Activated CD4-positive, CD25-positive, alpha-beta regulatory T cell treated with anti-CD3 and anti-CD28 coated beads, Interleukin-2, amount 50 U/mL, for 72 hours (primary cell): ENCODE results near the gene KCTD10.
A peak's percentile ranks its signal among the peaks of the same experiment; 100 is the strongest.

Experiments
- DNase-seq: peaks from one replicate; pipeline ENCODE4 v3.0.0; 2021

KCTD10 gene, protein sequence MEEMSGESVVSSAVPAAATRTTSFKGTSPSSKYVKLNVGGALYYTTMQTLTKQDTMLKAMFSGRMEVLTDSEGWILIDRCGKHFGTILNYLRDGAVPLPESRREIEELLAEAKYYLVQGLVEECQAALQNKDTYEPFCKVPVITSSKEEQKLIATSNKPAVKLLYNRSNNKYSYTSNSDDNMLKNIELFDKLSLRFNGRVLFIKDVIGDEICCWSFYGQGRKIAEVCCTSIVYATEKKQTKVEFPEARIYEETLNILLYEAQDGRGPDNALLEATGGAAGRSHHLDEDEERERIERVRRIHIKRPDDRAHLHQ

DNA sequence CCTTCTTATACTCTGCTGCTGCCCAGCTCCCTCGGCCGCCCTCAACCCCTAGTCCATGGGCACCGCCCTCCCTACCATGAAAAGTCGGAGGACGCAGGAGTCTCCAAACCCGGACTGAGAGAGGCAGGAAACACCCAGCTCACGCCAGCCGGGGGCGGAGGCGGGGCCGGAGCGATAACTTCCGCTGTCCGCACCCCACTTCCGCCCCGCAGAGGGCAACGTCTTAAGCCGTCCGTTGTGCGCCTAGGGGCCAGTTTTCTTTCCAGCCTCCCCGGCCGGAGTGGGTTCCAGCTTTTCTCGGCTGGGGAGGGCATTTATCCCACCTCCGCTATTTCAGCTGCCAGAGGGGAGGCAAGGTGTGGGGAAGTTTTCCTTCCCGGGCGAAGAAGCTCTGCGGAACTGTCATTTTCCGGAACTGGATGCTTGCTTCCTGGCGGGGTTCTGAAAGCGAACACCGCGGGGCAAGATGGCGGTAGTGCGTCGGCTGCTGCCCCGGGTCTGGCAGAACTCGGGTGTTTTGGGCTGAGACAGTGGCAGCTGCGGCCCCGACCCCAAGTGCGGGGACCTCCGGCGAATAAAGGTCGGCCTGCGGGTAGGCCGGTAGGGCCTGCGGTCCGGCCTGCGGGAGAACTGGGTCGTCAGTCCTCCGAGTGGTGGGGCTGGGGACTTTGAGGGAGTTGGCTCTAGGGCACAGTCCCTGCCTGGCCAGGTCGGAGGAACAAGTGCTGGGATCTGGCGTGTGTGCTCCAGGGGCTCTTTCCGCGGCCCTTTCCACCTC, at the start of gene KCTD10, which contains the start of gene UBE3B:
TSS of gene KCTD10 (minus strand) at position 116 of the 778 bp plus-strand sequence. CDS start at position 78, 38 bp downstream.
TSS of gene UBE3B (plus strand) at position 450 of the 778 bp plus-strand sequence. CDS start 5,918 bp downstream, outside the sequence.
- peak; percentile 90 for DNase-seq

DNA sequence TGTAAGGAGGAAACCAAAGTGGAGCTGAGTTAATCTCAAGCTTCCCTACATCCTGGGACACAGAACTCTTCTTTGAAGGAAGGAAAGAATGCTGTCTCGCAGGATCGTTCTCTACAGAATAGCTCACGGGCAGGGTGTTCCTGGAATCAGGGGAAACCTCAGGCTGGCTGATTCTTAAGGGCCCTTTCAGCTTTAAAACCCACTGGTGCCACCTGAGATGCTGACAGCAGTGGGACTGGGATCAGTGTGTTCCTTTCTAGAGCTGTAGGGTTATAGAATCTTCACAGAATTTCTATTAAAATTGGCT, 48.1 kb upstream of the KCTD10 start:
- DNase-seq: no peak

DNA sequence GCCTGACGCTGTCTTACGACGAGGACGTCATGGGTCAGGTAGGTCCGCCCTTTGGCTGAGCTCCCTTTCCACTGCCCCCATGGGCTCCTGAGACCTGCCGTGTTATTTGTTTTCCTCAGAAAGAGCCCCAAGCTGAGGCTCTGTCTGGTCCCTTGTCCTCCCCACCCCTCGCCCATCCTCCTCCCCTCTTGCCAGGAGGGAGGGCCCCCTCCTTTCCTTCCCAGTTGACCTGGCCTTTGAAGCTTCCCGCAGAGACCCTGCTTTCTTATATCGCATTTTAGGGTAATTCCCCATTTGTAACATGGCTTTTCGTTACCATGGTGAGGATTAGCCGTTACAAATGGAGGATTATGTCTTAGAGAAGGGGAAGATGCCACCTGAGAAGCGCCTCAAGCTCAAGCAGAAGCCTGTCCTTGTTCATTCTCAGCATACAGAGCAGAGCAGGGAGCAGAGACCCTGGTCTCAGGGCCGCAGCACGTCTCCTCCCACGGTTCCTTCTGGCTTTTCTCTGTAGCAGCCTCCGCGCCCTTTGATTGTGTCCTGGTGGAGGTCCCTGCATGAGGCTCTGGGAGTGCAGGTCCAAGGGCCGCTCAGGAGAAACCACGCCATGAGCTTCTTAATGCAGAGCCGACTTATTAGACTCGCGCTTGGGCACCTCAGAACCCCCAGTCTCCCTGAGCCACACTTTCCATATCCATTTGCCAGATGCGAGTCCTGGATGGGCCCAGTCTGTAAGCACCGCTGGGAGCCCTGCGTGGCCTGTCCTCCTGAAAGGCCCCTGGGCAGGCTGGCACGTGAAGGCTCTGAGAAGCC, 47.6 kb upstream of the KCTD10 start:
- DNase-seq: no peak

DNA sequence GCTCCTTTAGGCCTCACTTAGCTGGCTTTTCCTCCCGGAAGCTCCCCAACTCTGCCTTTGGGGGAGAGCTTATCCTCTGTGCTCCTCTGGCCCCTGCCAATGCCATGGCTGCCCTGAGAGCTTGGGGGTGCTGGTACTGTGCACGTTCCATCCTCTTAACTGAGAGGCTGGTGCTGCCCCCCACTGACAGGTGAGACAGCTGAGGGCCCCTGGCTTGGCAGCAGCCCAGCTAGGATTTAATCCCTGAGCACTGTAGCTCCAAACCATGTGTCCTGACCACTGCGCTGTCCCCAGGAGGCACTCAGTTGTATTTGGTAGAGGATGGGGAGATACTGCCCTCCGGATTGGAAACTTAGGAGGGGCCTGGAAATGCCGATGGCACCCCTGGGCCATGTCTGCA, 46.4 kb upstream of the KCTD10 start:
- no peak for DNase-seq

DNA sequence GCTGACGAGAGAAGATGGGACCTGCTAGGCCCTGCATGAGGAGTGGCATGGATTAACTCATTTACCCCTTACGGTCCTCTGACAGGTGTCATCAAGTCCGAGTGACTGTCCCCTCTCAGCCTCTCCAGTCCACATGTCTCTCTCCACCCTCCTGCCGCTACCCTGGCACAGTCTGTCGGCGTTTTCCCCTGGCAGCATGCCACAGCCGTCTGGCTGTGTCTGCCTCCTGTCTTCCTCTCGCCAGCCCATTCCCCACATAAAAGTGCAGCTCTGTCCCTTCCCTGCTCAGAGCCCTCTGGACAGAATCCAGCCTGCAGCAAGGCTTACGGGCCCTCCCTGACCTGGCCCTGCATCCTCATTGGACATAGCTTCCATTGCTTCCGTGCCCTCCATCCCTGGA, 46.0 kb upstream of the KCTD10 start:
- no peak for DNase-seq

DNA sequence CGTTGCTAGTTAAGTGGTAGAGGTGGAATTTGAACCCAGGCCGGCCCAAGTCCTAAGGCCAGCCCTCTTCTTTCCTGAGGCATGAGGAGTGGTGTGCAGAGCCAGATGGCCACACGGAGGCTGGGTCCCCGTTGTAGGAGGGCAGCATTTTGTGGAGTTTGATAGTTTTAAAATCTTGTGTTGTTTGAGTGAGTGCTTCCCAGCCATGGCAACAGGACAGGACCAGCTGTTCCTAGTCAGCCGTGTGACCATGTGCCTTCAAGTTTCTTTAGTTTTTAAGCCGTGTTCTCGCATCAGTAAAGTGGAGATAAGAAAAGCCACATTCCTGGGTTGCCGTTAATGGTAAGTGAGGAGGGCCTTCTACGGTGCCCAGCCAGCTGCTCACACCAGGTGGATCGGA, 44.7 kb upstream of the KCTD10 start:
- no peak for DNase-seq

DNA sequence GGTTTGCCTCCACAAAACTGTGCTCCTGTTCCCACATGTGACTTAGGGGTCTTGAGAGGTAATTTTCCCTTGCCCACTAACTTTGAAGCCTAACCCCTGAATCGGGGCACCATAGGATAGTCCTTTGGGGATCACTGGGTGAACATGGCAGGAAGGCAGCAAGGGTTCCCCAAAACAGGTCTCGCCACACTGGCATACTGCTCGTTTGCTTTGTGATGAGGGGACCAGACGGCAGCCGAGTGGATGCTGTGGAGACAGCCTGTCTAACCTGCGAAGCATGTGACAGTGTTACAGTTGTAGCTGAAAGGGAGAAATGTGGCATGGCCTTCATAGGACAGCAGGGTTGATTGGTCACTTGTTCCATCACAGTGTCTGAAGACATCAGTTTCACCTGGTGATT, 42.7 kb upstream of the KCTD10 start:
- DNase-seq: no peak

DNA sequence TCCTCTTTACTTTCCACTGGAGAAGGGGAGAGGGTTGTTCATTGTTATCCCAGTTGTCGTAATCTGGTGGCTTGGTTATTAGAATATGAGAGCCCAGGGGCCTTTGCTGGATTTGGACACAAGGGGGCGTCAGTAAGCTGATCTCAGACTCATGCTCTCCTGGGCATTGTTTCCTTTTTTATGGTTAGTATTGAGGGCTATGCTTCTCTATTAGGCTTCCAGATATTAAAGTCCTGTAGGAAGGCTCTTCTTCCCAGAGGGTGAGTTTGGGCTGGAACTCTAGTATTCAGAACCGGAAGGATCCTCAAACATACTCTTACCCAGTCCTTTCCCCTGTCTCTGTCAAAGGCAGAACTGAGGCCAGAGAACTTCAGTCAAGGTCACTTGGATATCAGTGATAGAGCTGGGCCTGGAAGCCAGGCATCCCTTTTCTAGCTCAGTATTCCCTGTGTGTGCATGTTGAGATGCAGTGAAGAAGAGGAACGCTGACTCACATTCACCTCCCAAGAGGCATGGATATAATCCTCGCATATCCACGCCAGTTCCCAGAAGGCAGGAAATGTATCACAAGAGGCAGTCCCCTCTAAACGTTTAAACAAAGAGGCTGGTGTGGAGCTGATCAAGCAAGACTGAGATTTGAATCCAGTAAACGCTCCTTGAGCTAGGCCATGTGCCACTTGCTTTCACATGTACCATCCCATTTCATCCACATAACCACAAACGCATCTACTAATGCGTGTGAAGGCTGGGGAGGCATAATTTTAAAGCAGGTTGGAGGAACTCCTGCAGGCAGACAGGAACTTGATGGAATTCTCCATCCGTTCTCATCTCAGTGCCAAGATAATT, 41.9 kb upstream of the KCTD10 start:
- DNase-seq: no peak

DNA sequence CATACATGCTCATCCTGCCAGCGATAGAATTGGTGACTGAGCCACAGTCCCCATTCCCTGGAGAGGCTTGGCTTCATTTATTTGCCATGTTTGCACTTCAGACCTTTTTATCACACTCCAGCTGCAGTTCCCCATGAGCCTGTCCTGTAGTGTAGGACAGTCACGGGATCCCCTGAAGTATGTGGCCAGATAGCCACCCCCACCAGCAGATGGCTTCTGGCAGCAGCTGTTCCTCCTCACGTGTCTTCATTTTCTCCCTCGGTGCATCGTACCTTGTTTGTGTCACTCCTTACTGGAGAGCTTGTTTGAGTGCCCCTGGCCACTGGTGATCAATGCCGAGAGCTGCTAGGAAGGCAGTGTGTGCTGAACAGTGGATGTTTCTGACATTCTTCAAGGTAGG, 40.5 kb upstream of the KCTD10 start:
- DNase-seq: no peak

DNA sequence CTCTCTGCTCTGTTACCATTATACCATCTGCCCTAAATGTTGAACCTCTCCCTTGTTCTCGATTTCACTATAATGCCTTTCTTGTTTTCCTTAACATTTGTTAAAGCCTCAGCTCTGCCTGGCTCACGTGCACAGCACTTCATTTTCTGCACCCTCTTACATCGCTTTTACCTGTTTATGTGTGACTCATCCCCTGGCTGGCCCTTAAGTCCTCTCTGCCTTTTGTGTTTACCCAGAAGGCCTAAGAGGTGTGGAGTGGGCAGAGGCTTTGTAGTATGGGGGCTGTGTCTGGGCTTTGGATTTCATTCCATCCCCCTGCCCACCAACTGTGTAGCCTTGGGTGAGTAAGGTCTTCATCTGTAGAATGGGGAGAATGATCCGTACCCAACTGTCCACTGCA, 36.9 kb upstream of the KCTD10 start:
- no peak for DNase-seq

DNA sequence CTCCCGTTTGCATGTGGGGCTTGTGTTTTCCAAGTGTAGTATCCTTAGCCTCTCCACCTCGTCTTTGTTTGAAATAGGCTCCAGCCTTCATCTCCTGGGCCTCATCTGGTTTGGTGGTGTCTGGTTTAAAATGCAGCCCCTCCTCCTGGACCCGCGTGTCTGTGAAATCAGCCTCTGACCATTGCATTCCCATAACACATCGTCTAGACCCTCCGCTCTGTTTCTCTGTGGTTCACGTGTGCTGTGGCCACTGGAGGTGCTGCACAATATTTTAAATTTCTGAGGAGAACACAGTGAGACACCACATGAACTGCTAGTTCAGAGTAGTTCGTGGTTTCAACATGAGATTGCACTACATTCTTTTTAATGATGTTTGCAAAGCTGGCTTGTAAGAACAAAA, 36.0 kb upstream of the KCTD10 start:
- DNase-seq: no peak

DNA sequence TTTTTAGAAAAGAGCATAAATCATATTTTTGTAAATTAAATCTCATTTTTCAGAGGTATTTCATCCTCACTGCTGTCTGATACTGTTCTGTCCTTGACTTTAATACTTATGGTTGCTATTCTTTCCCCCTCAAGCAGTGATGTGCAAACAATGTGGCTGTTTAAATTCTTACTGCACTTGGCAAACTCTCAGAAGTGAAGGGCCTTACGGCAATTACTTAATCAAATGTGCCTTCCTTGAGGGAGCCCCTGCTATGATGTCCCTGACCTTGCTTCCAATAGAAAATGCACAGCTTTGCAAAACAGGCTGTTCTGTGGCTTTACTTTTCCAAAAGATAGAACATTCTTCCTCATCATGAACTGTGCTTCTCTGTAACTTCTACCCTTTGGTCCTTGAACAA, 35.5 kb upstream of the KCTD10 start:
- DNase-seq: no peak

DNA sequence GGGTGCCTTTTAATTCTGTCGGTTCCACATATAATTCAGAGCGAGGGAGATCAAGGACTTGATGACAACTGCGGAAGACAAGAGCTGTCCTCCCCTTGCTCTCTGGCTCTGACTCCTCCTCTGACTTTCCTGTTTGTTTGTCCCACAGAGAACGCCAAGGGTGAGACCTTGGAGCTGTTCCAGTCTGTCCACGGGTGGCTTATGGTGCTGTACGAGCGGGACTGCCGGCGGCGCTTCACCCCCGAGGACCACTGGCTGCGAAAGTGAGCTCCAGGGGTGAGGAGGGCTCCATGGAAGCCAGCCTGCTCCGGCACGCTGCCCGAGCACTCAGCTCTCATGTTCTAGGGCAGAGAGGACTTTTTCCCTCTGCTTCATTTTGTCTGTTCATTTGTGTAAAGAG, 33.1 kb upstream of the KCTD10 start:
- no peak for DNase-seq

DNA sequence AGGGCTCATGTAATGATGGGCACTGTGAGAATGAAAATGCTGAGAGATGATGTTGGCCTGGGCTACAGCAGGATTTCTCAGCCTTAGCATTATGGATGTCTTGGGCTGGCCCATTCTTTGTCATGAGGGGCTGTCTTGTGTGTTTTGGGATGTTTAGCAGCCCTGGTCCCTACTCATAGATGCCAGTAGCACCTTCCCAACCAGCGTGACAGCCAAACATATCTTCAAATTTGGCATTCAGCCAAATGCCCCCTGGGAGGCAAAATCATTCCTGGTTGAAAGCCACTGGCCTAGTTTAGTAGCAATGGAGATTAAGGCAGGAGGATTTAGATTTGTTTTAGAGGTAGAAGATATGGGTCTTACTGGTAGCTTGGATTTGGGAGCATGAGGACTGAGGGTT, 27.0 kb upstream of the KCTD10 start:
- no peak for DNase-seq

DNA sequence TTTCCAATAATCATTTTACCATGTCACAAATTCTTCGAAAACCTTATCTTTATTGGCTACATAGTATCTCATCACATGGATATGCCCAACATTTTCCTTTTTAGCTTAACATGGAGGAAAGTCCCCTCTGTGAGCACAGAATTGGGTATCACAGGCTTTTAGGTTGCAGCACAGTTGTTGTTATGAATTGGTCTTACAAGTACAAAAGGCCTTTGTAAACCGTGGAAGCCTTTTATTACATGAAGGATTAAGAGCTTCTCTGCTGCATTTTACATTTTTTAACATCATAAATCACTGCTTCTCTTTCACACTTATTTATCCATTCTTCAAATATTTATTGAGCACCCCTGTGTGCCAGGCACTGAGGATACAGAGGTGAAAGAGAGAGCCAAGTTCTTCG, 26.5 kb upstream of the KCTD10 start:
- no peak for DNase-seq

DNA sequence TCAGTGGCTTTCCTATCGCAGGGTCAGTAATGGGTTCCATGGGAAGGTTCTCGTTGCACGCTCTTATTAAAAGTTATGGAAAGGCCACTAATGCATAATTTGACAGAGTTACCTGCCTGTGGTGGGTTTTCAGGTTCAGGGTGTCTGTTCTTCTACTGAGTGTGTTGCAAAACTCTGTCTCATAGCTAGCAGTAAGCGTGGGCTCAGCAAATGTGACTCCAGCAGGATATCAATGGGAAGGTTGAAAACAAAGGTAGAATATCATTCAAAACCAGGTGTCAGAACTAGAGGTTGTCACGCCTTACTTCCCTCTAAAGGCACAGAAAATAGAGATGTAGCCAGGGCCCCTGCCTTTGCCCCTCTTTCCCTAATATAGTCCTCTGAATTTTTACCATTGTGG, 25.2 kb upstream of the KCTD10 start:
- no peak for DNase-seq

DNA sequence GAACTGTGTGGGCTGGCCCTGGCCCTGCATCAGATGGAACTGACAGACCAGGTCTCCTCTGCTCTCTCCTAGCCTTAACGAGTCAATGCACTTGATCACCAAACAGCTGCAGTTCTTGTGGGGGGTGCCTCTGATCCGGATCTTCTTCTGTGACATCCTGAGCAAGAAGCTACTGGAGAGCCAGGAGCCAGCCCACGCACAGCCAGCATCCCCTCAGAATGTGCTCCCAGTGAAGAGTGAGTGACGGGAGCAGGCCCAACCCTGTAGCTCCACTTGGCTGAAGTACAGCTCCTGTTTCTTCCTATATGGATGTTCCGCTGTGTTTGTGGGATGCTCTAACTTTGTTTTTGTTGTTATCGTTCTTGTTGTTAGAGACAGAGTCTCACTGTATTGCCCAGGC, 24.2 kb upstream of the KCTD10 start:
- DNase-seq: no peak

DNA sequence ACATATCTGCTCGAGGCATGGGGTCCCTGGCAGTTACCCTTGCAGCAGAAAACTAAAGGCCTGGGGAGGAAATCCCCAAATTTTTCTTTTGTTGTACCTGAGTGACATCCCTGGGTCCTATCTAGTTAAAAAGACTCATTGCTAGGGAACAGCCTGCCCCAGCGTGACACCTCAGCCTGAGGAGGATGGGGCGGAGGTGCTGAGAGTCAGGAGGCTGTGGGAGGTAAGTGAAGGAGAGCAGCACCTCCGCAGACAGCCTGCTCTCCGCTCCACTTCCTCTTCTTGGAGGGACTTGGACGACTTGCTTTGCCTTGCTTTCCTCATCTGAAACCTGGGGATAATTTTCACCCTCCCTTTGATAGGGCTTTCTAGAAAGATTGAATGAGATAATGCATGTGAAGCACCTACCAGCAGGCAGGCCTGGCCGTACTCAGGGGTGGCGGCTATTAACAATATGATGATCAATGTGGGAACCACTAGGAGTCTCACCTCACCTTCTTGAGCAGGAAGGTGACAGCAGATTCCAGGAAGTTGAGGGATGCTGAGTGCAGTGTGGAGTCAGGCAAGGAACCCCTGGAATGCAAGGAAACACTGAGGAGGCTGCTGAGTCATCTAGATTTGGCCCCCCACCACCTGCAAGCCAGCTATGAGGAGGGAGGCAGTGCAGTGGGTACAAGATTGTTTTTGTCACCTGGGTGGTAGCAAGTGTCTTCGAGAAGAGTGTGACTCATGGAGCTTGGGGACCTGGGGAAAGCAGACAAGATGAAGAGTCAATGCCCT, 23.5 kb upstream of the KCTD10 start:
- DNase-seq: no peak

DNA sequence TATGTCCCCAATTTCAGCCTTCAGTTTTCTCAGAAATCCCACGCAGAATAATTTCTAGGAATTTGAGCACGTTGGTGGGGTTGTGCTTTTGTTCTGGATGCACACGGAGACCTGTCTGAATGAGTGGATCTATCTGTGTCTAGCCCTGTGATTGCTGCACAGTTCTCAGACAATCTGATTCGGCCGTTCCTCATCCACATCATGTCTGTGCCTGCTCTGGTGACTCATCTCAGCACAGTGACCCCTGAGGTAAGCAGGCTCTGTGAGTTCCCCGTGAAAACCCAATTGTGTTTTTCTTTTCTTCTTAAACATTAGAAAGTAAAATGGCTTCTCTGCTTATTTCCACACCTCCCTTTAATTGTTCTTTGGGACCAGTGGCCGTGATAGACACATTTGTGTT, 20.6 kb upstream of the KCTD10 start:
- no peak for DNase-seq

DNA sequence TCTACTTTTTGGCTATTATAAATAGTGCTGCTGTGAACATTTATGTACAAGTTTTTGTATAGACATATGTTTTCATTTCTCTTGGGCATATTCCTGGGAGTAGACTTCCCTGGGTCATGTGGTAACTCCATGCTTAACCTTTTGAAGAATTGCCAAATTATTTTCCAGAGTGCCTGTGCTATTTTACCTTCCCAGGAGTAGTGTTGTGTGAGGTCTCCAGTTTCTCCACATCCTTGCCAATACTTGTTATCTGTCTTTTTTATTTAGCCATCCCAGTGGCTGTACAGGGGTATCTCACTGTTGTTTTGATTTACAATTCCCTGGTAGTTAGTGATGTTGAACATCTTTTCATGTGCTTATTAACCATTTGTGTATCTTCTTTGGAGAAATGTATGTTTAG, 19.2 kb upstream of the KCTD10 start:
- no peak for DNase-seq

DNA sequence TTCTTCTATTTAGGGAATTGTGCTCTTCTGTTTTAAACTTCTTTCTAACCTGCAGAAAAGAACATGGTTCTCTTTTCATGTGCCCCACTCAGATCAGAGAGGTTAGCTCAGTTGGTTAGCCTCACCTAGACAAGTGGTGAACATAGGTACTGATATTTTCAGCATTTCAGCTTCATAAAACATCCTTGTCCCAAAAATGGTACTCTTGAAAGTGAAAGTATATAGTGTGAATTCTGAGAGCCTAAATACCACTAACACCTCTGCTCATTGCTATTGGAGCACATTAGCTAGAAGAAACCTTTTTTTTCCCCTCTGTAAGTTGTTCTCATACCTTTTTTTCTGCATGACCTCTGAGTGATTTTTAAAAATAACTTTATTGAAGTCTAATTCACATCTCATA, 17.9 kb upstream of the KCTD10 start:
- DNase-seq: no peak

DNA sequence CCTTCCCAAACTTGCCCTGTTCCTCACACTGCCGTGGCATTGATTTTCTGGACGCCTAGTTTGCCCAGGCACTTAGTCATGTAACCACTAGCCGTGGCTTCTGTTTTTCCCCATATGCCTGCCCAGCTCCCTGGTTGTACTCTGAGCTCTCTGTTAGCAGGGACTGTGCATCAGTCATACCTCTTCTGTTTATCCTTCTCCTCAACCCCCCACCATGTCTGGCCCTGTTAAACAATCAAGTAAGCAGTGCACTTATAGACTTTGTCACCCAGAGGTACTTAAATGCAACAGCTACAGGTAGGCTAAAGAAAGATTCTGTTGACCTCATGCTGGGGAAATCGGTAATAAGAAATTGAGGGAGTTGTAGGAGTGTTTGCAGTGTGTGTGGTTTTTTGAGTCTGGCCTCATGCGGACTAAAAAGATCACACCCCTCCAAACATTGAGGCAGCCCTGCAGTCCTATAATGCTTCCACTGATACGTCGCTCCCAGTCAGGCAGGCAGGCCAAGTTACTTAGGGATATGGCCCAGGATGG, 17.3 kb upstream of the KCTD10 start:
- no peak for DNase-seq
